B cell (primary cell): ENCODE measurements around the gene TMPRSS13. TPM values are rescaled to one million over a fixed set of nuclear protein-coding genes. Genes with fewer than 3 reads are reported as not detected.

Experiments
- ATAC-seq: fragments of 200-7000 bp; cut with Tn5 transposase; one replicate; pipeline ENCODE4 v1.10.0; 2021; ENCODE audit warnings: low read depth, mild to moderate bottlenecking, moderate number of reproducible peaks, moderate library complexity
- CTCF ChIA-PET: fragments of 350-600 bp; sonication (Branson Sonifier 250); formaldehyde crosslinking; loops from one replicate; lab custom pipeline; 2021; ENCODE audit warnings: antibody characterized with exemption, inconsistent platforms; lab: Charles Lee
- POLR2A ChIA-PET: fragments of 350-600 bp; sonication (Branson Sonifier 250); formaldehyde crosslinking; loops from one replicate; lab custom pipeline; 2021; ENCODE audit warnings: antibody characterized with exemption; lab: Charles Lee
- DNase-seq: peaks from one replicate; pipeline ENCODE4 v3.0.0; 2013
- H2AFZ ChIP-seq: 2 replicates; pipeline ENCODE4 v1.6.1; 2012; ENCODE audit warnings: mild to moderate bottlenecking, low read depth, low read length; ENCODE audit not compliant: insufficient read depth, poor library complexity, severe bottlenecking
- H3K27ac ChIP-seq, 2 donors: 1 replicate in 1 of 2; 2 replicates in 1 of 2; pipeline ENCODE4 v1.5.1; 2012 to 2013; ENCODE audit warnings: low read length in 2 of 2, mild to moderate bottlenecking in 2 of 2, moderate library complexity in 1 of 2
- H3K27me3 ChIP-seq, 4 experiments: fragments of 200-600 bp in 1 of 4; sonication (generic) in 1 of 4; replicated peaks in 1 of 4; 1 replicate in 2 of 4; 2 replicates in 2 of 4; pipeline versions ENCODE4 v1.6.1 to v1.7.0; 2013 to 2016; ENCODE audit warnings: low read length in 3 of 4, mild to moderate bottlenecking in 2 of 4, mixed read lengths in 1 of 4, moderate library complexity in 1 of 4; ENCODE audit not compliant: insufficient read depth in 4 of 4, control insufficient read depth in 3 of 4; ENCODE audit errors: control extremely low read depth in 1 of 4
- H3K36me3 ChIP-seq, 2 experiments: replicated peaks in 1 of 2; 1 replicate in 1 of 2; 2 replicates in 1 of 2; pipeline versions ENCODE4 v1.6.1 to v1.7.1; 2013; ENCODE audit warnings: low read length in 1 of 2; ENCODE audit not compliant: insufficient read depth in 2 of 2, control insufficient read depth in 1 of 2; ENCODE audit errors: control extremely low read depth in 1 of 2, extremely low read depth in 1 of 2
- H3K4me1 ChIP-seq, 2 donors: fragments of 200-600 bp in 1 of 2; sonication (generic) in 1 of 2; 1 replicate in 1 of 2; 2 replicates in 1 of 2; pipeline versions ENCODE4 v1.5.1 to v1.6.1; 2013 to 2017; ENCODE audit warnings: low read length in 2 of 2; ENCODE audit not compliant: control insufficient read depth in 2 of 2, insufficient read depth in 2 of 2
- H3K4me2 ChIP-seq: replicated peaks from 2 replicates; pipeline ENCODE3; 2012; ENCODE audit warnings: mild to moderate bottlenecking, low read depth, low read length; ENCODE audit not compliant: poor library complexity, severe bottlenecking
- H3K4me3 ChIP-seq, 5 experiments: fragments of 200-600 bp in 1 of 5; sonication (generic) in 1 of 5; 1 replicate in 3 of 5; 2 replicates in 2 of 5; pipeline versions ENCODE4 v1.5.1 to v1.7.0; 2011 to 2016; ENCODE audit warnings: low read length in 4 of 5, mild to moderate bottlenecking in 4 of 5, low read depth in 2 of 5, control low read depth in 1 of 5, moderate library complexity in 1 of 5; ENCODE audit not compliant: insufficient read depth in 1 of 5; ENCODE audit errors: control extremely low read depth in 1 of 5, extremely low read depth in 1 of 5
- H3K79me2 ChIP-seq: fragments of 200-600 bp; sonication (generic); one replicate; pipeline ENCODE4 v1.6.0; 2016; ENCODE audit warnings: low read length; ENCODE audit not compliant: control insufficient read depth, insufficient read depth
- H3K9ac ChIP-seq: fragments of 200-600 bp; sonication (generic); 2 replicates; pipeline ENCODE4 v1.6.1; 2017; ENCODE audit warnings: mild to moderate bottlenecking, low read length, moderate library complexity
- H3K9me3 ChIP-seq, 3 donors: one replicate each; pipeline versions ENCODE4 v1.6.1 to v1.7.1; 2013; ENCODE audit warnings: low read length in 2 of 3; ENCODE audit not compliant: control insufficient read depth in 2 of 3, insufficient read depth in 1 of 3; ENCODE audit errors: control extremely low read depth in 1 of 3
- H4K20me1 ChIP-seq: 2 replicates; pipeline ENCODE4 v1.6.0; 2012; ENCODE audit warnings: mild to moderate bottlenecking, low read length; ENCODE audit not compliant: insufficient read depth, control insufficient read depth, poor library complexity, severe bottlenecking
- H3K27ac Mint-ChIP-seq: one replicate; pipeline ENCODE4 v1.8.0; 2021; ENCODE audit warnings: mixed read lengths
- H3K27me3 Mint-ChIP-seq: one replicate; pipeline ENCODE4 v1.8.0; 2021; ENCODE audit warnings: mixed read lengths
- H3K4me1 Mint-ChIP-seq: one replicate; pipeline ENCODE4 v1.8.0; 2021; ENCODE audit warnings: mixed read lengths
- H3K4me3 Mint-ChIP-seq: one replicate; pipeline ENCODE4 v1.8.0; 2021; ENCODE audit warnings: mixed read lengths
- H3K9me3 Mint-ChIP-seq: one replicate; pipeline ENCODE4 v1.8.0; 2022; ENCODE audit warnings: mixed read lengths; ENCODE audit not compliant: insufficient read depth
- CTCF ChIP-seq: fragments of 200-600 bp; IDR thresholded peaks from one replicate; pipeline ENCODE4 v1.8.0; 2022; ENCODE audit warnings: antibody characterized with exemption, mild to moderate bottlenecking
- EZH2 ChIP-seq: IDR thresholded peaks from 2 replicates; pipeline ENCODE4 v1.6.1; 2012; ENCODE audit warnings: borderline replicate concordance, low read depth, mild to moderate bottlenecking, moderate library complexity, low read length; ENCODE audit not compliant: insufficient read depth, poor library complexity, severe bottlenecking
- WGBS: methylation state at CpG from one replicate; pipeline ENCODE4 v1.1.5; 2013; ENCODE audit warnings: missing lambda C conversion rate; ENCODE audit not compliant: insufficient coverage; 5-methylcytosine and 5-hydroxymethylcytosine counted together
- intact Hi-C: fragments of 100-400 bp; cut with micrococcal nuclease; formaldehyde crosslinking; loops from one replicate; pipeline ENCODE4 v1.10.0; 2022
- polyA plus RNA-seq: library from polyadenylated mRNA; depleted of rRNA; stranded (reverse); fragments of >200 nt; gene quantifications from 2 replicates; pipeline ENCODE4 v1.2.3, GENCODE V29; 2012
- total RNA-seq, 2 donors: library from RNA; stranded (reverse); fragments of 120-200 nt in 1 of 2; gene quantifications; 1 replicate in 1 of 2; 2 replicates in 1 of 2; pipeline versions ENCODE4 v1.2.3 to v1.2.4, GENCODE V29; 2013 to 2022

The TMPRSS13 gene
- total and polyA plus RNA-seq, 2 donors (not counting 1 experiment from before 2014, with no cell fraction given): 2.4 to 8.0 TPM

- ChIA-PET POLR2A (no interaction called here), CTCF (interaction anchor here (1.1 kb wide), 1 partner anchor 36 kb away, joined by 3 read pairs; no protein-coding TSS in a partner anchor)
- peaks cover 0 to 5% (median 0%) of the 10 kb centered on the region in 4 experiments for H3K27me3 ChIP-seq
- no peaks in the 10 kb centered on the region for H3K4me1 ChIP-seq
- H3K4me1 Mint-ChIP-seq: peaks cover 5% of the 10 kb centered on the region
- H3K4me3 ChIP-seq: no peak overlapping the region
- H3K9ac ChIP-seq: no peak overlapping the region
- ATAC-seq (no peak), DNase-seq (no peak)
- no peak overlapping the region for H3K27ac Mint-ChIP-seq
- H3K79me2 ChIP-seq: no peaks in the 10 kb centered on the region
- TF ChIP-seq CTCF: no peak
- no peak for TF ChIP-seq EZH2
- H3K4me2 ChIP-seq: no peak overlapping the region
- H3K27me3 Mint-ChIP-seq: peaks cover 12% of the 10 kb centered on the region
- H3K9me3 Mint-ChIP-seq: no peaks in the 10 kb centered on the region
- H4K20me1 ChIP-seq: no peaks in the 10 kb centered on the region
- H2AFZ ChIP-seq: no peak overlapping the region
- no peak overlapping the region for H3K4me3 Mint-ChIP-seq
- intact Hi-C loops: no loop called here
- H3K36me3 ChIP-seq: no peaks in the 10 kb centered on the region
- no peaks in the 10 kb centered on the region for H3K9me3 ChIP-seq
- WGBS: 68% methylated on average over 11 of the region's 12 CpGs
- H3K27ac ChIP-seq: no peak overlapping the region
Measured at GRCh38 chr11:117910941-117911655, 18.1 kb downstream of the TMPRSS13 start.

- no peak overlapping the region for H3K9ac ChIP-seq
- Mint-ChIP-seq H3K27ac (no peak overlapping the region), H3K4me3 (no peak overlapping the region), H3K4me1 (peaks cover 5% of the 10 kb centered on the region), H3K9me3 (no peaks in the 10 kb centered on the region), H3K27me3 (peaks cover 12% of the 10 kb centered on the region)
- TF ChIP-seq EZH2: no peak
- TF ChIP-seq CTCF: no peak
- H3K79me2 ChIP-seq: no peaks in the 10 kb centered on the region
- H2AFZ ChIP-seq: no peak overlapping the region
- no peaks in the 10 kb centered on the region for H4K20me1 ChIP-seq
- POLR2A ChIA-PET: interaction anchor here (0.5 kb wide), 1 partner anchor 34 kb away, joined by 5 read pairs; the partner anchor contains the start of gene FXYD6
- no peak overlapping the region for H3K4me2 ChIP-seq
- no peaks in the 10 kb centered on the region for H3K36me3 ChIP-seq
- H3K4me1 ChIP-seq: no peaks in the 10 kb centered on the region
- H3K4me3 ChIP-seq: no peak overlapping the region
- ATAC-seq (no peak), DNase-seq (no peak)
- no peaks in the 10 kb centered on the region for H3K9me3 ChIP-seq
- 100% methylated on average over 1 of the region's 4 CpGs for WGBS
- no peak overlapping the region for H3K27ac ChIP-seq
- CTCF ChIA-PET: interaction anchor here (1.1 kb wide), 1 partner anchor 36 kb away, joined by 3 read pairs; no protein-coding TSS in a partner anchor
- intact Hi-C loops: no loop called here
- peaks cover 0 to 5% (median 0%) of the 10 kb centered on the region in 4 experiments for H3K27me3 ChIP-seq
Measured at GRCh38 chr11:117910525-117910924, 18.7 kb downstream of the TMPRSS13 start.
